Measurements from ENCODE around the gene IQSEC1. TPM values are rescaled to one million over a fixed set of nuclear protein-coding genes. Genes with fewer than 3 reads are reported as not detected.

The IQSEC1 gene
- total RNA-seq, 1 donor from 2014 or later: 70.1 TPM

DNA sequence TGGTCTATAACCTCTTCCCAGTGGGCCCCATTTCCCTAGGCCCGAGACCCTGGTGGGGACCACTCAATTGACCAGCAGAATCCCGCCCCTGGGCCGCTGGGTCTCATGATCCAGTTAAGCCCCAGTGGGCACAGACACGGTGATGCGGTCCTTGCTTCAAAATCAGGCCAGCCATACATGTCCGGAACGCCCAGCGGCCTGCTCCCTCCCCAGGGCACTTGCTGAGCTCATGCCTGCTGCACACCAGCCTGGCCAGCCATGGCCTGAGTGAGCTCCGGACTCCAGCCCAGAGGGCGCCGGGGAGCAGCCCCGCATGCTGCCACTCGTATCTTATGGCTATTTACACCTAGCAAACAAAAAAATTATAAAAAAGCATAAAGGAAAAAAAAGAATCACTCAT, 34.4 kb upstream of the IQSEC1 start:
- DNase-seq (ENCODE audit: low spot score): no peak

DNA sequence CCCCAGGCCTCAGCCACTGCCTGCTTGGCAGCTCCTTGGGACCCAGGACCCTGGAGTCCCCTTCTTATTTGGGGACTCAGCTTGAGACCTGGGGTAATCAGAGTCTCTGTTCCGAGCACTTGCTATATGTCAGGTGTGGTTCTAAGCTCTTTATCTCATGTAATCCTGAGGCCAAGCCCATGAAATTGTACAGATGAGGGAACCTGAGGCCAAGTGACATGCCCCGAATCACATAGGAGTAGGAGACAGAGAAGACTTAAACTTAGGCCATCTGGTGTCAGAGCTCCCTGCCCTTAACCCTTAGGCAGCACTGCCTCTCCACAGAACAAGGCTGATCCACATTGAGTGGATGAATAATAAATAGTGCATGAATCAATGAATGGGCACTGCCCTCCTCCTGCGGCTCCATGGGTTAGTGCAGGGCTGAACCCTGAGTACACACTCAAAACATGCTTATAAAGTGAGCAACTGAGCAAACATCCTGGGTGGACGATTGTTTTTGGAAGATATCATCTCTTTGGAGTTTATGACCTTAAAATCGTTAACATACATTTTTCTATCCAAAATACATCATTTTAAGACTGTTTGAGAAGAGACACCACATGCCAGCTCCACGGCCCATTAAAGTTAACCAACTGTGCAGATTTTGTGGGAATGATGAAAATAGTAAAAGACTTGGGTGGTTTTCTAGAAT, 33.2 kb upstream of the IQSEC1 start:
- DNase-seq (ENCODE audit: low spot score): no peak

DNA sequence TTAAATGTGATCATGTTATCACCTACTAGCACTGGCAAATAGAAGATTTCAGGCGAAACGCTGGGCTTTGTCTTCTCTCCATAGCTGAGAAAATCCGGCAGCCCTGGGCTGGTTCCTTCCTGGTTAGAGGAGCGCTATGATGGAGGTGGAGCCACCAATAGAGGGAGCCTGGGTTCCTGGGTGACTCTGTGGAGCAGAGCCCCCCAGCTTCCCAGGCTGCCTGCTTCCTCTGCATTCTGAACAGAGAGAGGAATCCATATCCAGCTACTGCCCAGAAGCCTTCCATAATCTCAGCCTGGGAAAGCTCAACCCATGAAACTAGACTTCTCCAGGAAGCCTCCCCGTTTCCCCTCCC, 32.6 kb upstream of the IQSEC1 start:
- DNase-seq (ENCODE audit: low spot score): no peak

DNA sequence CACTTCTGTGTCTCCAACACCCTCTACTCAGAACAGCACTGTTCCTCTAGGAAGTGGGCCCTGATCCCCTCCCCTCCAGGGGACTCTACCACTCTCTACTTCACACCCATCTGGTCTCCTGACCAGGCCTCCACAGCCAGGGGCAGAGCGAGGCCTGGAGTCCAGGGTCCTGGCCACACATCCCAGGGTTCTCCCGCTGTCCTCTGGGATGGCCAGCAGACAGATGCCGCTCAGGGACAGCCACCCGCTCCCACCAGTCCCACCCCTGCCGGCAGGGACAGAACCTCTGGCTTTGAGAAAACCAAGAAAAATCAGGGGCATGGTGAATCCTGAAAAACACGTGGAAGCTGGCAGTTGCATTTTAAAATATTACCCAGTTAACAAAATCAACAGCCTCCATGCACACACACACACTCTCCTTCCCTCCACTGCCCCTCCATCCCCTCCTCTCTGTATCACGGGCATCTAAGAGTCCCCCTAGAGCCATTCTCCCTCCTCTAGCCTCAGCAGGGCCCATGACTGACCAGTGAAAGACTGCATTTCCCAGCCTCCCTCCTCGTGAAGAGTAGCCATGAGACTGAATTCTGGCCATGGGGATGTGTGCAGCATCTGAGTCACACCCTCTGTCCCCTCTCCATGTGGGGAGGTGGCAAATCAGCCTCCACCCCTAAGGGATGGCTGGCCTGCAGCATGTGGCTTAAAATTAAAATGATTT, 32.1 kb upstream of the IQSEC1 start:
- DNase-seq (ENCODE audit: low spot score): no peak

DNA sequence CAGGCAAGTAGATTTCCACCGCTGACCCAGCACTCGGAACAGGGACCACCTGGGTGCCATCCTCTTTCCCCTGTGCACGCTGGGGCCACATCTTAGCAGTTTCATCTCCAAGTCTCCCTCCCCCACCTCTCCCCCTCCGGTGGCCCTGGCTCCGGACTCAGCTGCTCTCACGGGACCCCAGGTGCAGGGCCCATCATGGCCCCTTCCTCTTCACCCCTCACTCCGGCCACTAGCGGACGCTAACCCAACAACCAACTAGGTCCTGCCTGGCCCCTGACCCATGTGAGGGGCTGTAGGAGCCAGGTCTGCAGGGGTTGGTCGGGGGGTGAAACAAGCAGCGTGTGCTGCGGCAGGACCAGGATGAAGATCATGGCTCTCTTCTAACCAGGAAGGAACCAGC, 31.3 kb upstream of the IQSEC1 start:
- no peak for DNase-seq (ENCODE audit: low spot score)

DNA sequence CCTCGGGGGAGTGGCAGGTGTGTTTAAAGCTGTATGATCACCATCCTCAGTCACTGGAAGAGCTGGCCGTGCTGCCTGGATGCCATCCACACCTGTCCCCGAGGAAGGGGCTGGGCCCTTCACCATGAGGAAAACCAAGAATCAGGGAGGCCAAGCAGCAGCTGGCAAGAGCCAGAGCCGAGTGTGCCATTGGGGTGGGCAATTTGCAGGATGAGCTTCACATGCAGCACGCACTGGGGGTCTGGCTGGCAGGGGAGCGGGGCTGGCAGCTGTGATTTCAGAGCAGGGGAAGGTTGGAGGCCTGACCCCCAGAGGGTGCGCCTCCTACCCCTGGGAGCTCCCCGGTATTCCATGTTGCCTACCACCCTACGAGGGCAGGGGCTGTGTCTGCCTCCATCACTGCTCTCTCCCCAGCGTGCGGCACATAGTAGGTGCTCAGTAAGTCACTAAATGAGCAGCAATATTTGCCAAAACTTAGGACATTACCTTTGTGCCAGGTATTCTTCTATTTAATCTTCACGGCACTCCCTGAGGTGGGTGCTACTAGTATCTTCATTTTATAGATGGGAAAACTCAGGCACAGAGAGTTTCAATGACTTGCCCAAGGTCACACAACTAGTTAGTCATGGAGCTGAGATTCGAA, 30.3 kb upstream of the IQSEC1 start:
- DNase-seq (ENCODE audit: low spot score): no peak

DNA sequence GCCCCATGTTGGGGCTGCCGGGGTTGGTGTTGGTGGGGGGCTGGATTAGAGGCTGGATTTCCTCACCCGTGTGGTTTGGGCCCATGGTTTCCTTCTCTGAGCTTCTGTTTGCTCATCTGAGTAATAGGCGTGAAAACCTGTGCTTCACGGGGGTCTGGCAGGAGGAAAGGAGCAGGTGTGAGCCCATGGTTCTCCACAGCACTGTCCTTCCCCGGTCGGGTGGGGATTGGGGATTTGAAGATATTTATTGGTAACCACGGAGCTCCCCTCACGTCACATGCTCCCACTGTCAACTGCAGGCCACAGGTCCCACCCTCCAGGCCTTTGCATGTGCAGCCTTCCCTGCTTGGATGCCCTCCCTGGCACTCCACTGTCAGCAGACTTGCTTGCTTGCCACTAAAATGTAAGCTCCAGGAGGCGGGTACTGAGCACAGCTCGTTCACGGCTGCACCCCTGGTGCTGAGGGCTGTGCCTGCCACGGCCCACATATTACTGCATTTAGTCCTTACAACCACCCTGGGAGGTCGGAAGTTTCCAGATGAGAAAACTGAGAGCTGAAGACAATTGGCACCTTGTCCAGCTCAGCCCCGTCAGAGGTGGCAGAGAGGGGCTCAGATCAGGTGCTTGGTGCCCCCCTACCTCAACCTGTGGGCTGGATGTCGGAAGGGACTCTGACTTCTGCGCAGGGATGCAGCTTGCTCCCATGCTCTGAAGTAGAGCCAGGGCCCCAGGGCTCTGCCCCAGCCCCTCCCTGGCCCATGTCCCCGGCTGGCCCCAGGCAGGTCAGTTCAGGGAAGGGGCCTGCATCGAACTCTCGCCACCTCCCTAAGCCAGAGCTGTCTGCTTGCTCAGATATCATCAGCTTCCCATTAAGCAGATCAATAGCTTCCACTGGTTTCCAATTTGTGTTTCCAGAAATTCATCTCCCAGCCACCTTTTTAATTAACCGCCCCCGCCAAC, 29.4 kb upstream of the IQSEC1 start:
- no peak for DNase-seq (ENCODE audit: low spot score)

DNA sequence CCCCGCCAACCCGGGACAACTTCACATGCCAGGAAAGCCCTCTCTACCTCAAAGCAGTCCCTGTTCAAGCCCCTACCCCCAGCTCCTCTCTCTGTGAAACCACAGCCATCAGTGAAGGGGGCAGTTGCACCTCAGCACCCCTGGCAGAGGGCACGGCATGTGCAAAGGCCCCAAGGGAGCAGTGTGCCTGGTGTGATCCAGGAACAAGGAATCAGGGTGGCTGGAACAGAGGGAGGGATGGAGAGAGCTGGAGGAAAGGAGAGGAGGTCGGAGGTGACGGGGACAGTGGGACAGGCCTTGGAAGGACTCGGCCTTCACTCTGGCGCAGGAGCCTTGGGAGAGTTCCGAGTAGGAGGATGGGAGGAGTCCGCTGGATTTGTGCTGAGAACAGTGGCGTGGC, 26.5 kb upstream of the IQSEC1 start:
- no peak for DNase-seq (ENCODE audit: low spot score)

DNA sequence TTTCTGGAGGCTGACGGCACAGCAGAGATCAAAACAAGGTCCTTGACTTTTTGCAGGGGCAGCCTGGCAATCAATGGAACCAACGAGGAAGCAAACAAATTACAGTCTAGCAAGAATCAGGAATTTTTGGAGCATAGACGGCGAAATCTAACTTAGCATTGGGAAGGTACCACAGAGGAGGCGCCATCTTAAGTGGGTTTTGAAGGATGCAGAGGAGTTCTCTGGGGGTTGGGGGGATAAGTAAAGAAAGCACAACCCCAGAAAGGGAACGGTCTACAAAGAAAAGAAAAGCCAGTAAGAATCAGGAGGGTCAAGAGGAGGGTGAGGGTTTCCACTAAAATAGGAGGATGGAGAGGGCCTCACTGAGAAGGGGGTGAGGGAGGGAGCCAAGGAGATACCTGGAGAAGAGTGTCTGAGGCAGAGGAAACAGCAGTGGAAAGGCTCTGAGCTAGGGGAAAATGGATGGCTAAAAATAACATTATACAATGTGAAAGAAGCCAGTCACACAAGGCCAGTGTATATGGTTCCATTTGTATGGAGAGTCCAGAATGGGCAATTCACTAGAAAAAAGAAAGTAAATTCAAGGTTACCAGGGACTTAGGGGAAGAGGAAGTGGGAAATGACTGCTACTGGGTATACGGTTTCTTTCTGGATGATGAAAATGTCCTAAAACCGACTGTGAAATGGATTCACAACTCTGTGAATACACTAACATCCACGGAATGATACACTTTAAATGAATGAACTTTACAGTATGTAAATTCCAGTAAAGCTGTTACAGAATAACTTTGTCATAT, 25.2 kb upstream of the IQSEC1 start:
- no peak for DNase-seq (ENCODE audit: low spot score)

DNA sequence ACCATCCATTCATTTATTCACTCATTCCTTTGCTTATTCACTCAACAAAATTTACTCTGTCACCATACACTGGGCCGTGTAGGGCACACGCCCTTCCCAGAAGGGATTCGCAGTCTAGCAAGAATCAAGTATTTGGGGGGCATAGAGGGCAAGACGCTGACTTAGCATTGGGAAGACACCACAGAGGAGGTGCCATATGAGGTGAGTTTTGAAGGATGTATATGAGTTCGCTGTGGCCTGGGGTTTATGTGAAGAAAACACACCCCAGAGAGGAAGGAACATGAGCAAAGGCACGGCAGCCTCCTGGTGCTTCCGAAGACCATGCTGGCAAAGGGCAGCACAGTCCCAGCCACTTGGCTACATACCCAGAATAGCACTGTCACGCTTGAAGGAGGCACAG, 23.1 kb upstream of the IQSEC1 start:
- DNase-seq (ENCODE audit: low spot score): no peak

DNA sequence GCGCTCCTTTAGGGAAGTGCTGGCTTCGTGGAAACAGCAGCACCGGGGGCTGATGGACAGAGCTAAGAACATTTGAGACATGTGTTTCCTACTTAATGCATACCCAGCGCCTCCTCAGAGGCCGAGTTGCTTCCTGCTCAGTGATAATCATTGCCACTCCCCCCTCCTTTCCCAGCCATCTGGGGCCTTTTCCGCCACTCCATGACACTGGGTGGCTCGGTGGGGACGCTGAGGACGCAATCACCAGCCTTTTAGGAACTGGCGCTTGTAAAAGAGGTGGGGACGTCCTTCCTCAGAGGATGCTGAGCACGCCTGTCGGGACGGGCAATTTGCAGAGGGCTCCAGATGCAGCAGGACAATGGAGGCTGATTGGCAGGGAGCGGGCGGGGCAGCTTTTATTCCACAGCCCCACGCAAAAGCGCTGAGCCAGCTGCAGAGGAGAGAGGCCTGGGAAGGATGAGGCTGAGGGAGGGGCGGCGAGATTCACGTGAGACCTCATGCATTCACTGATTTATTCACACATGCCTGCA, 22.2 kb upstream of the IQSEC1 start:
- no peak for DNase-seq (ENCODE audit: low spot score)

DNA sequence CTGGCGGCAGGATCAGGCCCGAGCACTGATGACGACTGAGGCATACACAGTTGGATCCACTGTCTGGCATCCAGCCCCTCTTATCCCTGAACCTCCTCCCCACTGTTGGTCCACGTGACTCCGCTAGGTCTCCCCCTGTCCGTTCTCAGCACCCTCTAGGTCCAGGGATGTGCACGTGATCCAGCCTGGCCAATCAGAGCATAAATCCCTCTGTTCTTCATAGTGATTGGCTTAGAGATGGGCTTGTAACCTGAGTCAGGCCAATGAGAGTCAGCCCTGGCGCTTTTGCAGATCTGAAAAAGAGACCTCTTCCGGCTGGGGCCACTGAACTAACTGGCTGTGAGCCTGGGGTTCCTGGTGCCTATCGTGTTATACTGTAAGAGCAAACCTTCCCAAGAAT, 20.5 kb upstream of the IQSEC1 start:
- no peak for DNase-seq (ENCODE audit: low spot score)

DNA sequence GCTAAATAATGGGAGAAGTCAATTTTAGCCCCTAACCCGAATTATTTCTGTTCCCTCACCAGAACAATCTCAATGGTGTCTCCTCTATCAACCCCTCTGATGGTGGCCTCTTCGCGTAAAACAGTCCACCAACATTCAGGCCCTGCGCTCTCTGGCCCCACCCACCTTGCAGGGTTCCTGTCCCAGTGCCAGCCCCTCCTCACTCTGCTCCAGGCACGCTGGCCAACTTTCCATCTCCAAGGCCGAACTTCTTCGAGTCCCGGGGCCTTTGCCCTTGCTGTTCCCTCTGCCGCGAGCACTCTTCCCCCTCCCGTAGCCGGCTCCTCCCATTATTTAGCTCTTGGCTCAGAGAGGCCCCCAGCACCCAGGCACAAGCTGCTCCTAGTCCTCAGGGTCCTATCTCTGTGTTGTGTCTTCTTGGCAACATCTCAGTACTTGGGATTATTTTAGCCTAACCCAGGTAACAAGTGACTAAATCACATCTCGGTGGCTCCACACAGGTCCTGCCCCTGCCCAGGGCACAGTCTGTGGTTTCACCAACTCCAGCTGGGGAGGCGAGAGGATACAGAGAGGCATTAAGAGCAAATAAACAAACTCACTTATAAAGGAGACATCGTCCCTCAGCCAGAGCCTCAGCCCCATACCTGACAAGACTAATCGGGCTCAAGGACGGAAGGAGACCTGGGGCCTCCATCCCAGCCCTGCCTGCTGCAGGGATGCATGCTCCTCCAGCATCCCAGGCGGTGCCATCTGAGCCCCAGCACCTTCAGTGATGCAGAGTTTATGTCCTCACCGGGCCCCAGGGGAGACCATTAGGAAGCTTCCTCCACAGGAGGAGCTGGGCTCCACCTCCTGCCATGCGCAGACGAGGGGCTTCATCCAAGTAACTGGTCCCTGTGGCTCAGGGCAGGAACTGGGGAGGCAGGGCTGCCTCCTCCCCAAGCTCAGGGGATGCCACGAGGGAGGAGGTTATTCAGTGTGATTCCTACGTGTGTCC, 19.7 kb upstream of the IQSEC1 start:
- no peak for DNase-seq (ENCODE audit: low spot score)

DNA sequence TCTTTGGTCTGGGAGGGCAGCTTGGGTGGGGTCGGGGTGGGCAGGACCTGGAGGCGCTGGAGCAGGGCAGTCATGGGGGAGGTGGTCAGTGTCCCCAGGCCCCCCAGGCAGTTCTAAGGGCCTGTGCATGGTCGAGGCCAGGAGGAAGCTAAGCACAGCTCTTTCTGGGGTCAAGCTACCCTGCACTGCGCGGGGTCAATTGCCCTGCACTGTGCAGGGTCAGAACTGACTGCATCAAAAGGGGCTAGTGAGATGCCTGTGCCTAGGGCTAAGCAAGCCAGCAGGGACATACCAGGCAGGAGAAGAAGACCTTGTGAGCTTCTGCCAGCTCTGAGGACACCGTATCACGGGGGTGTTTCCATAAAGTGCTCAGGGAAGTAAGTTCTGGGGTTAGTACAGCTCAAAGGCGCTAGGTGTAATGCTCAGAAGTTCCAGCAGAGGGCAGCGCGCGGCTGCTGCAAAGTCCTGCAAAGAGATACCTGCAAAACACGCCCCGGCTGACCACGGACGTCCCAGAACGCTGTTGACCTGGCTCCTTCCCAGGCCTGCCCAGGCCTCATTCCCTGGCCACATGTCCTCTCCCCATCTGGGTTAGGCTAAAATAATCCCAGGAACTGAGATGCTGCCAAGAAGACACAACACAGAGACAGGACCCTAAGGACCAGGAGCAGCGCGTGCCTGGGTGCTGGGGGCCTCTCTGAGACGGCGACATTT, 18.8 kb upstream of the IQSEC1 start:
- peak; percentile 93 for DNase-seq (ENCODE audit: low spot score)

DNA sequence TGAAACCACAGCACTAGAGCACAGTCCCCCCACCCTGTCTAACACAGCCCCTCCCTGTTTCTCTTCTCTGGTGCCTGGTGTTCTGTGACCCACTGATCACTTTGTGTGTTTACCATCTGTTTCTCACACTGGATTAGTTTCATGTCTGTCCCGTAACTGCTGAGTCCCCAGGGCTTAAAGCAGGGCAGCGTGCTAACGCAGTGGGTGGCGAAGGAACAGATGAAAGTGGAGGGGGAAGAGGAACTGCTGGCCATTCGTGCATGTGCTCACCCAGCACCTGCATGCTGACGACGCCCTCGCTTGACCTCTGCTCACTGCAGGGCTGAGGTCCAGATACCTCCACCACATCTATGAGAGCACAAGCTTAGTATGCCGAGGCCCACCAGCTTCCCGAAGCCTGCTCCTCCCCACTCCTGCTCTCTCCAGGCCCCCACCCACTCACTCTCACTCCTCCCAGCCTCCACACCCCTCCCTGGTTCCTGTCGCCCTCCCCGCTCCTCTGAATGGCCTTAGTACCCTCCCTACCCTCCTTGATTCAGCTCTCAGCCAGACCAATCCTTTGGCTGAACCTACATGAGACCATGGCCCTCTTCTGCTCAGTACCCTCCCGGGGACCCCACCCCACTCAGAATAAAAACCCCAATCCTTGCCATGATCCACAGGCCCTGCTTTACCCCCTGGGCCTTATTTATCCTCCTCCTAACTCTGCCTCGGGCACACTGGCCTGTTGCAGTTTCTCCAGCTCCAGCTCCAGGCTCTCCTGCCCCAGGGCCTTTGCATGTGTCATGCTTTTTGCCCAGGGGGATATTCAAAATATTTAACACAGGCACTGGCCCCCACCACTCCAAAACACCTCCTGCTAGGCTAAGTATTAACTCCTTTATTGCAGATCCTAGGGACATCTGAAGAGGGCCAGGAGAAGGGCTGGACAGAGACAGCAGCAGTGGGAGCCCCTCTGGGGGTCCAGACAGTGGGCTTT, 15.1 kb upstream of the IQSEC1 start:
- DNase-seq (ENCODE audit: low spot score): no peak

DNA sequence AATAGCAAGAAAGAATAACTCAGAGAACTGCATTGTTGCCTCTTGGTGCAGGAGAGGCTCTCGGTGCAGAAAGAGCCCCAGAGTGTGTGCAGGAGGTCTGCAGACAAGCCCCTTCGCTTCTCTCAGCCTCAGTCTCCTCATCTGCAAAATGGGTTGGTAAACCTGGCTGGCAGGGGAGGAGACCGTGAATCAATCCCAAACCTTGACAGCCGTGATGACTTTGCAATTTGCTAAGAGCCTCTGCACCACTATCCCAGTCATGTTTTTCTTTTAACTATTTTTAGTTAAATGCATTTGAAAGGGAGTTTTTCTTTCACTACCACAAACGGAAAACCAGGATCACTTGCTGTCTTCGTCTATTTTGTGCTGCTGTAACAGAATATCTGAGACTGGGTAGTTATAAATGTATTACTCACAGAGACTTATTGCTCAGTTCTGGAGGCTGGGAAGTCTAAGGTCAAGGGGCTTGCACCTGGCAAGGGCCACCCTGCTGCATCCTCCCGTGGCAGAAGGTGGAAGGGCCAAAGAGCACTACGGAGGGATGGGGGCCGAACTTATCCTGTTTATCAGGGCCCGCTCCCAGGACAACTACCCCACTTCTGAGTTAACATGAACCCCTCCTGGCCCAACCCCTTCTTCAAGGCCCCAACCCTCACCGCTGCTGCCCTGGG, 14.2 kb upstream of the IQSEC1 start:
- no peak for DNase-seq (ENCODE audit: low spot score)

DNA sequence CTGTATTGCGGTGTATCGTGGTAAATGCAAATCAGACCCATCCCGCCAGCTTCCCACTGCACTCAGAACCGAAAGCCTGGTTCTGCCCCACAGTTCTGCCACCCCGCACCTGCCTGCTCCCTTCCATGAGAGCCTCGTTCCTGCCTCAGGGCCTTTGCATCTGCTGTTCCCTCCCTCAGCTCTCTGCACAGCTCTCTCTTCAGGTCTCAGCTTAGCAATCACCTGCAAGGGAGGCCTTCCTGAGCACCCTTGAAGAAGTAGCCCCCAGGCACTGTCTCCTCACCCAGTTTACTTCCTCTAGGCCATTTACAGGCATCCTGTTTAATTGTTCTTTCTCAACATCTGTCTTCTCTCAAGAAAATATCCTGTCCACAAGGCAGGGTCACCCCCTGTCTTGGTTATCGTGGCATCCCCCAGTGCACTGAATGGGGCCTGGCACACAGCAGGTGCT, 13.3 kb upstream of the IQSEC1 start:
- no peak for DNase-seq (ENCODE audit: low spot score)
